Caco-2 (cell line): Measurements from ENCODE around the gene PPID. TPM values are rescaled to one million over a fixed set of nuclear protein-coding genes. Genes with fewer than 3 reads are reported as not detected.
"Not testable (repeated sequence)": the region's sequence is repeated elsewhere in the genome, so short reads cannot be mapped to it uniquely, and the experiment has no call there.

Source experiments
- BruUV-seq: library from RNA; stranded (reverse); fragments of 400-500 nt; replicated peaks from 2 replicates; lab custom pipeline; 2021; lab: Mats Ljungman, UMichigan
- CTCF ChIA-PET: fragments of 300-600 bp; sonication (Branson Sonifier 250); formaldehyde crosslinking; loops from one replicate; lab custom pipeline; 2022; ENCODE audit warnings: antibody characterized with exemption; lab: Charles Lee
- POLR2A ChIA-PET: fragments of 300-600 bp; sonication (Branson Sonifier 250); formaldehyde crosslinking; loops from one replicate; lab custom pipeline; 2022; ENCODE audit warnings: antibody characterized with exemption; lab: Charles Lee
- DNase-seq, 2 experiments: peaks; one replicate each; pipeline versions ENCODE4 v3.0.0 to v3.0.0-alpha.2; 2020 to 2022
- H3K27me3 ChIP-seq: replicated peaks from 2 replicates; pipeline ENCODE4 v1.6.0; 2011; ENCODE audit warnings: low read length; ENCODE audit not compliant: control insufficient read depth, insufficient read depth
- H3K36me3 ChIP-seq: 2 replicates; pipeline ENCODE4 v1.5.1; 2011; ENCODE audit warnings: low read length; ENCODE audit not compliant: control insufficient read depth, insufficient read depth
- H3K4me1 ChIP-seq: fragments of 250-450 bp; sonication (Bioruptor Pico); 2 replicates; pipeline ENCODE4 v1.5.1; 2020; ENCODE audit warnings: mild to moderate bottlenecking
- H3K4me3 ChIP-seq: 2 replicates; pipeline ENCODE4 v1.5.1; 2011; ENCODE audit warnings: low read depth, mild to moderate bottlenecking, control low read depth, low read length
- H3K9me3 ChIP-seq: fragments of 250-450 bp; sonication (Bioruptor Pico); 2 replicates; pipeline ENCODE4 v1.5.1; 2020; ENCODE audit warnings: mild to moderate bottlenecking, moderate library complexity
- H3K27ac Mint-ChIP-seq: one replicate; pipeline ENCODE4 v1.8.0; 2022; ENCODE audit warnings: mixed read lengths; ENCODE audit not compliant: unreplicated experiment
- H3K27me3 Mint-ChIP-seq: one replicate; pipeline ENCODE4 v1.8.0; 2022; ENCODE audit warnings: mixed read lengths; ENCODE audit not compliant: insufficient read depth, unreplicated experiment
- H3K36me3 Mint-ChIP-seq: one replicate; pipeline ENCODE4 v1.8.0; 2022; ENCODE audit warnings: mild to moderate bottlenecking, mixed read lengths; ENCODE audit not compliant: insufficient read depth, unreplicated experiment
- H3K4me1 Mint-ChIP-seq: one replicate; pipeline ENCODE4 v1.8.0; 2022; ENCODE audit warnings: low read depth, mixed read lengths; ENCODE audit not compliant: unreplicated experiment
- H3K4me3 Mint-ChIP-seq: one replicate; pipeline ENCODE4 v1.8.0; 2022; ENCODE audit warnings: mild to moderate bottlenecking, moderate library complexity, mixed read lengths; ENCODE audit not compliant: unreplicated experiment
- H3K9me3 Mint-ChIP-seq: one replicate; pipeline ENCODE4 v1.8.0; 2022; ENCODE audit warnings: mixed read lengths; ENCODE audit not compliant: unreplicated experiment
- CTCF ChIP-seq, 2 experiments: fragments of 200-600 bp in 1 of 2; IDR thresholded peaks; 1 replicate in 1 of 2; 2 replicates in 1 of 2; pipeline versions ENCODE4 v1.5.1 to v1.8.0; 2011 to 2022; ENCODE audit warnings: antibody characterized with exemption in 1 of 2, control low read depth in 1 of 2, inconsistent platforms in 1 of 2, low read depth in 1 of 2, low read length in 1 of 2, mild to moderate bottlenecking in 1 of 2, moderate library complexity in 1 of 2; ENCODE audit not compliant: insufficient read depth in 1 of 2, severe bottlenecking in 1 of 2, unreplicated experiment in 1 of 2
- intact Hi-C: fragments of 100-400 bp; cut with micrococcal nuclease; formaldehyde crosslinking; loops from one replicate; pipeline ENCODE4 v1.10.0; 2022; ENCODE audit not compliant: unreplicated experiment
- total RNA-seq: library from RNA; stranded (reverse); gene quantifications from 2 replicates; pipeline ENCODE4 v1.2.3, GENCODE V29; 2022

PPID gene
- total RNA-seq, 1 experiment from 2014 or later, result 50.9 TPM

GRCh38 chr4:158714937-158715336 lies 8.3 kb downstream of the PPID start:
- Histone ChIP-seq H3K4me3 (no peak overlapping the region), H3K4me1 (no peaks in the 10 kb centered on the region), H3K27me3 (no peaks in the 10 kb centered on the region), H3K9me3 (no peaks in the 10 kb centered on the region), H3K36me3 (no peaks in the 10 kb centered on the region; the same call in none of the 2 replicates)
- no peak for TF ChIP-seq CTCF (IDR thresholded peaks at IDR 0.05; ENCODE audit: insufficient read depth in 1 of 2, low read depth in 1 of 2, low read length in 1 of 2, severe bottlenecking in 1 of 2, unreplicated experiment in 1 of 2)
- Mint-ChIP-seq H3K9me3 (no peaks in the 10 kb centered on the region), H3K27me3 (no peaks in the 10 kb centered on the region), H3K36me3 (peaks cover 92% of the 10 kb centered on the region), H3K27ac (no peak overlapping the region), H3K4me3 (no peak overlapping the region), H3K4me1 (no peaks in the 10 kb centered on the region)
- ChIA-PET CTCF (no interaction called here), POLR2A (no interaction called here)
- intact Hi-C loops, result no loop called here
- BruUV-seq, result no TSS peak
- no peak for DNase-seq

GRCh38 chr4:158712622-158713021 lies 10.6 kb downstream of the PPID start:
- H3K4me3 Mint-ChIP-seq, BruUV-seq, H3K27me3 Mint-ChIP-seq, H3K4me3 ChIP-seq, H3K36me3 ChIP-seq, H3K27me3 ChIP-seq, H3K4me1 ChIP-seq, H3K27ac Mint-ChIP-seq, CTCF ChIA-PET, intact Hi-C loops, H3K9me3 Mint-ChIP-seq, DNase-seq, POLR2A ChIA-PET, H3K9me3 ChIP-seq, H3K4me1 Mint-ChIP-seq: not testable (repeated sequence)
- H3K36me3 Mint-ChIP-seq, result peaks cover 84% of the 10 kb centered on the region

GRCh38 chr4:158710814-158711213 lies 12.4 kb downstream of the PPID start:
- Histone ChIP-seq H3K4me1 (no peaks in the 10 kb centered on the region), H3K4me3 (no peak overlapping the region), H3K36me3 (no peaks in the 10 kb centered on the region; the same call in none of the 2 replicates), H3K27me3 (no peaks in the 10 kb centered on the region), H3K9me3 (no peaks in the 10 kb centered on the region)
- no peak overlapping the region for H3K4me3 Mint-ChIP-seq
- H3K4me1 Mint-ChIP-seq, result no peaks in the 10 kb centered on the region
- DNase-seq, result no peak
- no peak overlapping the region for H3K27ac Mint-ChIP-seq
- CTCF ChIA-PET, result interaction anchor here (0.6 kb wide), 3 partner anchors 131 to 527 kb away, joined by 3 to 4 read pairs (median 3); no protein-coding TSS in a partner anchor
- no TSS peak for BruUV-seq
- no peaks in the 10 kb centered on the region for H3K27me3 Mint-ChIP-seq
- intact Hi-C loops, result no loop called here
- TF ChIP-seq CTCF (IDR thresholded peaks at IDR 0.05; ENCODE audit: insufficient read depth in 1 of 2, low read depth in 1 of 2, low read length in 1 of 2, severe bottlenecking in 1 of 2, unreplicated experiment in 1 of 2), result no peak
- POLR2A ChIA-PET, result no interaction called here
- no peaks in the 10 kb centered on the region for H3K9me3 Mint-ChIP-seq
- H3K36me3 Mint-ChIP-seq, result peaks cover 86% of the 10 kb centered on the region

- no peak for TF ChIP-seq CTCF (IDR thresholded peaks at IDR 0.05; ENCODE audit: insufficient read depth in 1 of 2, low read depth in 1 of 2, low read length in 1 of 2, severe bottlenecking in 1 of 2, unreplicated experiment in 1 of 2)
- Mint-ChIP-seq H3K27ac (no peak overlapping the region), H3K4me3 (no peak overlapping the region), H3K36me3 (peaks cover 27% of the 10 kb centered on the region), H3K4me1 (no peaks in the 10 kb centered on the region), H3K9me3 (no peaks in the 10 kb centered on the region), H3K27me3 (no peaks in the 10 kb centered on the region)
- Histone ChIP-seq H3K36me3 (no peaks in the 10 kb centered on the region), H3K9me3 (no peaks in the 10 kb centered on the region), H3K4me3 (no peak overlapping the region), H3K27me3 (no peaks in the 10 kb centered on the region), H3K4me1 (no peaks in the 10 kb centered on the region)
- BruUV-seq, result no TSS peak
- ChIA-PET CTCF (interaction anchor here (0.5 kb wide), 1 partner anchor 412 kb away, joined by 5 read pairs; no protein-coding TSS in a partner anchor), POLR2A (no interaction called here)
- DNase-seq, result no peak
- intact Hi-C loops, result no loop called here
Observed at GRCh38 chr4:158704274-158704673, 18.9 kb downstream of the PPID start.
